HCT116 (cell line): Measurements from ENCODE around the gene PNPLA6.

Experiments
- POLR2AphosphoS5 ChIP-seq: IDR thresholded peaks from 2 replicates; pipeline ENCODE4 v1.6.1; 2011; ENCODE audit warnings: mild to moderate bottlenecking, low read depth, low read length, moderate library complexity
- ZNF274 ChIP-seq: fragments of 200-500 bp; sonication (Bioruptor generic); IDR thresholded peaks from 2 replicates; pipeline ENCODE4 v1.6.1; 2014; ENCODE audit warnings: mild to moderate bottlenecking, low read depth, low read length, inconsistent platforms
- TF ChIP-seq, protein P1 (sequence below), 3 experiments: fragments of 200-600 bp in 1 of 3; sonication (generic) in 1 of 3; IDR thresholded peaks in 2 of 3; conservative IDR thresholded peaks in 1 of 3; 2 replicates each; pipeline ENCODE4 v1.5.1; 2012 to 2017; ENCODE audit warnings: low read depth in 2 of 3, low read length in 2 of 3, antibody characterized with exemption in 1 of 3, borderline replicate concordance in 1 of 3, control low read depth in 1 of 3, mild to moderate bottlenecking in 1 of 3, mixed read lengths in 1 of 3, mixed run types in 1 of 3, moderate library complexity in 1 of 3; ENCODE audit not compliant: insufficient read depth in 1 of 3
- TF ChIP-seq, protein P2 (sequence below): IDR thresholded peaks from 2 replicates; pipeline ENCODE4 v1.6.1; 2012

DNA sequence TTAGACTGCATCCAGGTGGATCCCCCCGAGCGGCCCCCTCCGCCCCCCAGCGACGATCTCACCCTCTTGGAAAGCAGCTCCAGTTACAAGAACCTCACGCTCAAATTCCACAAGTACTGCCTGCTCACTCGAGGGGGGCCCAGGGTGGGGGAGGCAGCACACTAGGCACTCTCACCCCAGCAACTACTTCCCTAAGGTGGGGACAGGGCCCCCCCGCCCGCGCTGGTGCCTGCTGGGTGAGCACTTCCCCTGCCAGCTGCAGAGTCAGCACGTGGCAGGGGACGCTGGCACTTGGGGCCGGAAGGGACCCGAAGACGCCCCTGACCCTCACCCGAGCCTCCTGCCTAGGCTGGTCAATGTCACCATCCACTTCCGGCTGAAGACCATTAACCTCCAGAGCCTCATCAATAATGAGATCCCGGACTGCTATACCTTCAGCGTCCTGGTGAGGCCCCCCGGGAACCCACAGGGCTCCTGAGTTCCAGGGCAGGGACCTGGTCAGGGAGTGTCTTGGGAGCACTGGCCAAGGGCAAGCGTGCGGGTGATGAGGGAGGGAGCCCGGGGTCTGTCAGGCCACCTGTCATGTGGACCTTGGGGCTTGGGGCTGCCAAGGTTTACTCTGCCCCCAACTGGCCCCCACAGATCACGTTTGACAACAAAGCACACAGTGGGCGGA is 7.9 kb upstream of the PNPLA6 start:
- TF ChIP-seq, protein P1, sequence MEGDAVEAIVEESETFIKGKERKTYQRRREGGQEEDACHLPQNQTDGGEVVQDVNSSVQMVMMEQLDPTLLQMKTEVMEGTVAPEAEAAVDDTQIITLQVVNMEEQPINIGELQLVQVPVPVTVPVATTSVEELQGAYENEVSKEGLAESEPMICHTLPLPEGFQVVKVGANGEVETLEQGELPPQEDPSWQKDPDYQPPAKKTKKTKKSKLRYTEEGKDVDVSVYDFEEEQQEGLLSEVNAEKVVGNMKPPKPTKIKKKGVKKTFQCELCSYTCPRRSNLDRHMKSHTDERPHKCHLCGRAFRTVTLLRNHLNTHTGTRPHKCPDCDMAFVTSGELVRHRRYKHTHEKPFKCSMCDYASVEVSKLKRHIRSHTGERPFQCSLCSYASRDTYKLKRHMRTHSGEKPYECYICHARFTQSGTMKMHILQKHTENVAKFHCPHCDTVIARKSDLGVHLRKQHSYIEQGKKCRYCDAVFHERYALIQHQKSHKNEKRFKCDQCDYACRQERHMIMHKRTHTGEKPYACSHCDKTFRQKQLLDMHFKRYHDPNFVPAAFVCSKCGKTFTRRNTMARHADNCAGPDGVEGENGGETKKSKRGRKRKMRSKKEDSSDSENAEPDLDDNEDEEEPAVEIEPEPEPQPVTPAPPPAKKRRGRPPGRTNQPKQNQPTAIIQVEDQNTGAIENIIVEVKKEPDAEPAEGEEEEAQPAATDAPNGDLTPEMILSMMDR (IDR thresholded peaks at IDR 0.05 in 2 of 3, conservative IDR thresholded peaks at IDR 0.05 in 1 of 3; ENCODE audit: borderline replicate concordance in 1 of 3, insufficient read depth in 1 of 3, low read depth in 2 of 3, low read length in 2 of 3) = no peak
- TF ChIP-seq POLR2AphosphoS5 (no peak), ZNF274 (no peak)
- TF ChIP-seq, protein P2, sequence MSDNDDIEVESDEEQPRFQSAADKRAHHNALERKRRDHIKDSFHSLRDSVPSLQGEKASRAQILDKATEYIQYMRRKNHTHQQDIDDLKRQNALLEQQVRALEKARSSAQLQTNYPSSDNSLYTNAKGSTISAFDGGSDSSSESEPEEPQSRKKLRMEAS = no peak
